ENCODE results near the gene MICAL3. TPM values are rescaled to one million over a fixed set of nuclear protein-coding genes. Genes with fewer than 3 reads are reported as not detected.

The MICAL3 gene
- total RNA-seq, 3 donors from 2014 or later (not counting 1 experiment from before 2014, with no cell fraction given): 17.1 to 36.3 (median 34.3) TPM

GRCh38 chr22:17855572-17856290 lies 168.6 kb downstream of the MICAL3 start:
- intact Hi-C loops (cut with micrococcal nuclease): no loop called here
- ATAC-seq (no peak), DNase-seq (no peak)
- no peak for TF ChIP-seq CTCF (IDR thresholded peaks at IDR 0.05)
- no peaks in the 10 kb centered on the region for H3K9me3 ChIP-seq (ENCODE audit: control insufficient read depth, insufficient read depth, low read length)
- no peaks in the 10 kb centered on the region for H3K36me3 Mint-ChIP-seq
- no peak overlapping the region for H3K4me3 Mint-ChIP-seq
- no peaks in the 10 kb centered on the region for H3K9me3 Mint-ChIP-seq
- no peaks in the 10 kb centered on the region for H3K4me1 Mint-ChIP-seq
- H3K4me3 ChIP-seq (ENCODE audit: low read length): no peak overlapping the region
- H3K27me3 ChIP-seq (ENCODE audit: control insufficient read depth, insufficient read depth, low read length): no peaks in the 10 kb centered on the region
- H3K27ac Mint-ChIP-seq: no peak overlapping the region
- no peaks in the 10 kb centered on the region for H3K4me1 ChIP-seq (ENCODE audit: control insufficient read depth, insufficient read depth, low read length)
- 96% methylated on average over 11 of the region's 13 CpGs for WGBS (ENCODE audit: insufficient coverage)
- H3K27ac ChIP-seq (ENCODE audit: low read length): no peak overlapping the region
- H3K27me3 Mint-ChIP-seq (ENCODE audit: low read depth in 2 of 2): no peaks in the 10 kb centered on the region
- H3K36me3 ChIP-seq (ENCODE audit: control insufficient read depth, insufficient read depth, low read length): peaks cover 13% of the 10 kb centered on the region

- DNase-seq: no peak
- Histone ChIP-seq H3K4me1 (ENCODE audit: control insufficient read depth, insufficient read depth, low read length) (no peaks in the 10 kb centered on the region), H3K9me3 (ENCODE audit: control insufficient read depth, insufficient read depth, low read length) (no peaks in the 10 kb centered on the region), H3K4me3 (ENCODE audit: low read length) (no peak overlapping the region), H3K27me3 (ENCODE audit: control insufficient read depth, insufficient read depth, low read length) (no peaks in the 10 kb centered on the region), H3K27ac (ENCODE audit: low read length) (no peak overlapping the region), H3K36me3 (ENCODE audit: control insufficient read depth, insufficient read depth, low read length) (no peaks in the 10 kb centered on the region)
- no peak overlapping the region for H3K27ac Mint-ChIP-seq
- H3K4me1 Mint-ChIP-seq: no peaks in the 10 kb centered on the region
- no peak for TF ChIP-seq CTCF (IDR thresholded peaks at IDR 0.05)
- no peaks in the 10 kb centered on the region for H3K36me3 Mint-ChIP-seq
- H3K4me3 Mint-ChIP-seq: no peak overlapping the region
- intact Hi-C loops (cut with micrococcal nuclease): no loop called here
- no peak for ATAC-seq
- H3K9me3 Mint-ChIP-seq: no peaks in the 10 kb centered on the region
- no peaks in the 10 kb centered on the region for H3K27me3 Mint-ChIP-seq (ENCODE audit: low read depth in 2 of 2)
- 94% methylated on average over 6 of the region's 6 CpGs for WGBS (ENCODE audit: insufficient coverage)
Observed at GRCh38 chr22:17853073-17853472, 171.3 kb downstream of the MICAL3 start.

- DNase-seq (no peak), ATAC-seq (no peak)
- intact Hi-C loops (cut with micrococcal nuclease): no loop called here
- H3K4me3 ChIP-seq (ENCODE audit: low read length): no peak overlapping the region
- WGBS (ENCODE audit: insufficient coverage): 96% methylated on average over 14 of the region's 14 CpGs
- H3K4me3 Mint-ChIP-seq: no peak overlapping the region
- H3K36me3 Mint-ChIP-seq: no peaks in the 10 kb centered on the region
- no peaks in the 10 kb centered on the region for H3K9me3 Mint-ChIP-seq
- no peak overlapping the region for H3K27ac Mint-ChIP-seq
- H3K27me3 Mint-ChIP-seq (ENCODE audit: low read depth in 2 of 2): no peaks in the 10 kb centered on the region
- no peaks in the 10 kb centered on the region for H3K4me1 Mint-ChIP-seq
- no peaks in the 10 kb centered on the region for H3K27me3 ChIP-seq (ENCODE audit: control insufficient read depth, insufficient read depth, low read length)
- no peak overlapping the region for H3K27ac ChIP-seq (ENCODE audit: low read length)
- H3K36me3 ChIP-seq (ENCODE audit: control insufficient read depth, insufficient read depth, low read length): no peaks in the 10 kb centered on the region
- H3K4me1 ChIP-seq (ENCODE audit: control insufficient read depth, insufficient read depth, low read length): no peaks in the 10 kb centered on the region
- no peaks in the 10 kb centered on the region for H3K9me3 ChIP-seq (ENCODE audit: control insufficient read depth, insufficient read depth, low read length)
- no peak for TF ChIP-seq CTCF (IDR thresholded peaks at IDR 0.05)
Observed at GRCh38 chr22:17851759-17852158, 172.6 kb downstream of the MICAL3 start.

All from natural killer cell (primary cell).